Measurements from ENCODE around the gene VTA1.

Gene VTA1

GRCh38 chr6:142167486-142167885 lies 20.4 kb downstream of the VTA1 start:
- no peak for TF ChIP-seq CTCF (IDR thresholded peaks at IDR 0.05; ENCODE audit: low read length, missing control alignments)

GRCh38 chr6:142171351-142171750 lies 24.3 kb downstream of the VTA1 start:
- DNase-seq (ENCODE audit: low read depth) = no peak
- no peak overlapping the region for H3K4me3 ChIP-seq (replicated peaks; ENCODE audit: low read depth, low read length)
- TF ChIP-seq CTCF (IDR thresholded peaks at IDR 0.05; ENCODE audit: low read length, missing control alignments) = no peak

More at GRCh38 chr6:142167486-142167885, 20.4 kb downstream of the VTA1 start:
- no peak overlapping the region for H3K4me3 ChIP-seq (replicated peaks; ENCODE audit: low read depth, low read length)
- DNase-seq (ENCODE audit: low read depth) = peak; percentile 39

- no peak overlapping the region for H3K4me3 ChIP-seq (replicated peaks; ENCODE audit: low read depth, low read length)
- no peak for DNase-seq (ENCODE audit: low read depth)
- no peak for TF ChIP-seq CTCF (IDR thresholded peaks at IDR 0.05; ENCODE audit: low read length, missing control alignments)
These were observed 25.7 kb downstream of the VTA1 start for GRCh38 chr6:142172758-142173157.

- H3K4me3 ChIP-seq (replicated peaks; ENCODE audit: low read depth, low read length) = no peak overlapping the region
- no peak for TF ChIP-seq CTCF (IDR thresholded peaks at IDR 0.05; ENCODE audit: low read length, missing control alignments)
- no peak for DNase-seq (ENCODE audit: low read depth)
These were observed 26.9 kb downstream of the VTA1 start for GRCh38 chr6:142173980-142174379.

- TF ChIP-seq CTCF (IDR thresholded peaks at IDR 0.05; ENCODE audit: low read length, missing control alignments) = no peak
- no peak overlapping the region for H3K4me3 ChIP-seq (replicated peaks; ENCODE audit: low read depth, low read length)
- no peak for DNase-seq (ENCODE audit: low read depth)
These were observed 27.6 kb downstream of the VTA1 start for GRCh38 chr6:142174703-142175102.

- no peak for TF ChIP-seq CTCF (IDR thresholded peaks at IDR 0.05; ENCODE audit: low read length, missing control alignments)
- no peak for DNase-seq (ENCODE audit: low read depth)
- no peak overlapping the region for H3K4me3 ChIP-seq (replicated peaks; ENCODE audit: low read depth, low read length)
These were observed 31.1 kb downstream of the VTA1 start for GRCh38 chr6:142178129-142178528.

GRCh38 chr6:142182004-142182403 lies 34.9 kb downstream of the VTA1 start:
- no peak for DNase-seq (ENCODE audit: low read depth)
- TF ChIP-seq CTCF (IDR thresholded peaks at IDR 0.05; ENCODE audit: low read length, missing control alignments) = no peak
- no peak overlapping the region for H3K4me3 ChIP-seq (replicated peaks; ENCODE audit: low read depth, low read length)

All from fibroblast of pulmonary artery (primary cell).